Kidney epithelial cell (primary cell): Measurements from ENCODE around the gene ITPA. TPM values are rescaled to one million over a fixed set of nuclear protein-coding genes. Genes with fewer than 3 reads are reported as not detected.

Experiments used
- DNase-seq: peaks from one replicate; pipeline ENCODE4 v3.0.0-alpha.2; 2010; ENCODE audit warnings: low read depth
- H3K27me3 ChIP-seq: 2 replicates; pipeline ENCODE4 v1.6.0; 2011; ENCODE audit warnings: low read length; ENCODE audit not compliant: control insufficient read depth, insufficient read depth
- H3K36me3 ChIP-seq: 2 replicates; pipeline ENCODE4 v1.5.1; 2011; ENCODE audit warnings: low read length; ENCODE audit not compliant: control insufficient read depth, insufficient read depth
- H3K4me3 ChIP-seq: 2 replicates; pipeline ENCODE4 v1.5.1; 2011; ENCODE audit warnings: low read depth, mild to moderate bottlenecking, control low read depth, low read length
- CTCF ChIP-seq: IDR thresholded peaks from 2 replicates; pipeline ENCODE4 v1.5.1; 2011; ENCODE audit warnings: mild to moderate bottlenecking, moderate library complexity, low read length, control low read depth, inconsistent platforms; ENCODE audit not compliant: insufficient read depth, poor library complexity, severe bottlenecking
- total RNA-seq: library from RNA; depleted of rRNA; stranded (reverse); fragments of >200 nt; gene quantifications from 2 replicates; pipeline ENCODE4 v1.2.3, GENCODE V29; 2015

The ITPA gene
- total RNA-seq, 1 donor from 2014 or later: 71.2 TPM

GRCh38 chr20:3195590-3196237 lies 13.6 kb upstream of the ITPA start:
- peaks cover 6% of the 10 kb centered on the region for H3K36me3 ChIP-seq
- DNase-seq: no peak
- TF ChIP-seq CTCF: no peak
- no peak overlapping the region for H3K4me3 ChIP-seq
- H3K27me3 ChIP-seq: no peaks in the 10 kb centered on the region

DNA sequence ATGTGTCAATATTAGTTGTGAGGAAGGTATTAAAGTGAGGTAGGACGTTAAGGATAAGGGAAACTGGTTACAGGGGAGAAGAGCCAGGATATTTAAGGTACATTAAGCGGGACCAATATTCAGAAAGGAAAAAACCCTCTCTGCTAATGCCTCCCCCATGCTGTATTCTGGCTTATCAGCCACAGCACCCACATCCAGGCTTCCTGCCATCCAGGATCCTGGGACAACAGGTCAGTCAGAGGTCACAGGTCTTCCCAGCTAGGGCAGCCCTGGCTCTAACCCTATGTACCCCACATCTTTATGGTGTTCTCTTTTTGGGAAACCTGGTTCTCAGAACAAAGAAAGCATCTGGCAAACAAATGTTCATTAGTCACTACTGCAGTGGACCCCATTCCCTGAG lies 10.1 kb upstream of the ITPA start:
- TF ChIP-seq CTCF: no peak
- Histone ChIP-seq H3K27me3 (no peaks in the 10 kb centered on the region), H3K36me3 (peaks cover 5% of the 10 kb centered on the region), H3K4me3 (no peak overlapping the region)
- DNase-seq: no peak

DNA sequence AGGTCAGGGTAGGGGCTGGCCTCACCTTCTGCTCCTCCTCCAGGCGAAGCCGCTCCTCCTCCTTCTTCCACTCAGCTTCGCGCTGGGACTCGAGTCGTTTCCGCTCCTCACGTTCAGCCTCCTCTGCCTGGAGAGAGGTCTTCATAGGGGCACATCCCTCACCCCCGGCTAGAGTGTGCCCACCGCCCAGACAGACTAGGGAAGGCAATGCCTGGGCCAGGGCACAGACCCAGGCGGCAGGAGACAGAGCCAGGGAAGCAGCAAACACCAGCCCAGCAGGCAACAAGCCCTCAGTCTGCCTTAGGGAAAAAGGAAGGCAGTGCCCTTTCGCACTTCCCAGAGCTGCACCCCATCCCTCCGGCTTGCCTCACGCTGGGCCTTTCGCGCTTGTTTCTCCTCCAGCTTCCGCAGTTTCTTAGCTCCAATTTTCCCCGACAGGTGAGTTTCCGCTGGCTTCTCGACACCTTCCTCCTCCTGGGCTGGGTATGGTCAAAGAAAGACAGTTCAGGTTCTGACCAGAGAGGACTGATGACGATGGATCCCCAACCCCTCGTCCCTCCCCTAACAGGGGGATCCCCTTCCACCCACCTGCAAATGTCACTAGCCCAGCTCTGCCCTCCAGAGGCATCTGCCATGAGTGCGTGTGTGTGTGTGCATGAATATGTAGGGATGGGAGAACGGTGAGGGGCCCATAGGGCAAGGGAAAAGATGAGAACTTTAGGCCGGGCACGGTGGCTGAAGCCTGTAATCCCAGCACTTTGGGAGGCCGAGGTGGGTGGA lies 9.1 kb upstream of the ITPA start:
- no peak for DNase-seq
- Histone ChIP-seq H3K27me3 (no peaks in the 10 kb centered on the region), H3K36me3 (peaks cover 2% of the 10 kb centered on the region), H3K4me3 (no peak overlapping the region)
- no peak for TF ChIP-seq CTCF

DNA sequence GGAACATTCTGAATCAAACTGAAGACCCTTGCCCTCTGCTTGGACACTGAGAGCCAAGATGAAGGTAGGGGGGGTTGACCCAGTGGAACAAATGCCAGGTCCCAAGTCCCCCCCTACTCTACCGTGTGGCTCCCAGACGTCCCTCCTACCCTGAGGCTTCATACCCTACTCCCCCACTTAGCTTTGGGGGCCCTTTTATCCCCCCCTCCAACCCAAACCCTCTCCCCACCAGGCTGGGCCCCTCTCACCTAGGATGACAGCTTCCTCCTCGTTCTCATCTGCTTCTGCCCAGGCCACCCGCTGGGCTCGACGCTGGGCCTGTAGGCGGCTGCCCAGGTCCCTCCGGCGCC lies 6.4 kb upstream of the ITPA start:
- Histone ChIP-seq H3K4me3 (peak overlapping the region; percentile 69), H3K36me3 (peaks cover 2% of the 10 kb centered on the region), H3K27me3 (no peaks in the 10 kb centered on the region)
- no peak for DNase-seq
- no peak for TF ChIP-seq CTCF

DNA sequence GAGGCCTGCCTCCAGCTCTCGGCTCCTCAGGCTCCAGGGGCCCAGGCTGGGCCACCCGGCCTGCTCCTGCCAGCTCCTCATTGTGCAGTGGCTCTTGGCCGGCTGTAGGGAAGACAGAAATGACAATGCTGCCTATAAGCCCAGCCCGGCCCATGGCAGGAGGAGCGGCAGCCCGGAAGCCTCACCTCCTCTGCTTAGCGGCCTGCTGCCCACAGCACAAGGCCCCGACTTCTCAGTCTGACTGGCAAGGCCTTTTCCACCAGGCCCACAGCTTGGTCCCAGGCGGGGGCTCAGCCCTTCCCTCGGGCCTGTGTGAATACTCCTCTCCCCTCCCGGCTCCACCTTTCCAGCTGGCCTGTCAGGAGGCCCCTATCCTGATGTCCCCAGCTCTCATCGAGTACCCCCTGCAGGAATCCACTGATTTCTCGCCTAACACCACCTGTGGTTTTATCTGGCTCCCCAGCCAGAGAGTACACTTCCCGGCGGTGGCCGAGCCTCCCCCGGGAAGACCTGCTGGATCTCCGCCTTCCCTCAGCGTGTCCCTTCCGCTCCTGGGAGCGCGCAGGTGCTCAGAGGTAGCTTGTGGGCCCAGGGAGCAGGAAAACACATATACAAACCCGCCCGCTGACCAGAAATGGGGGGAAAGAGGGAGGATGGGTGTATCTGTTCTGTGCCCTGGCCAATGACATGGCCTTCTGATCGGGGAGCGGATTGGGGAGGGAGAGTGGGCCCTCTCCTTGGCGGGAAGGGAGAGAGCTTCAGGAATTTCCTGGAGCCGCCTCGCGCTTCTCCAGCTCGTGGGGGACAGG lies 5.8 kb upstream of the ITPA start:
- peak overlapping the region; percentile 69 for H3K4me3 ChIP-seq
- peaks cover 2% of the 10 kb centered on the region for H3K36me3 ChIP-seq
- H3K27me3 ChIP-seq: no peaks in the 10 kb centered on the region
- no peak for TF ChIP-seq CTCF
- no peak for DNase-seq
